IMR-90 (cell line): ENCODE measurements around the gene CSNK2A1. TPM values are rescaled to one million over a fixed set of nuclear protein-coding genes. Genes with fewer than 3 reads are reported as not detected.

ENCODE experiments used
- ATAC-seq: fragments of 200-7000 bp; cut with Tn5 transposase; 2 replicates; pipeline ENCODE4 v1.9.1; 2020; ENCODE audit warnings: low read depth, mild to moderate bottlenecking, moderate library complexity
- BruUV-seq: library from RNA; stranded (reverse); fragments of 400-500 nt; replicated peaks from 2 replicates; lab custom pipeline; 2021; lab: Mats Ljungman, UMichigan
- CTCF ChIA-PET: fragments of 300-600 bp; formaldehyde crosslinking; extraction: SDS; loops from one replicate; lab custom pipeline; 2021; ENCODE audit warnings: antibody characterized with exemption; lab: Yijun Ruan, JAX
- POLR2A ChIA-PET: fragments of 300-600 bp; sonication (Branson Sonifier 250); formaldehyde crosslinking; loops from one replicate; lab custom pipeline; 2022; ENCODE audit warnings: antibody characterized with exemption; ENCODE audit not compliant: unreplicated experiment; lab: Charles Lee
- DNase-seq: peaks from one replicate; pipeline ENCODE4 v3.0.0; 2013
- H2AFZ ChIP-seq: replicated peaks from 2 replicates; pipeline ENCODE3; 2013; ENCODE audit warnings: low read length, mild to moderate bottlenecking; ENCODE audit not compliant: poor library complexity
- H2AK5ac ChIP-seq: 2 replicates; pipeline ENCODE4 v1.6.1; 2013; ENCODE audit warnings: low read depth, low read length, inconsistent platforms
- H2AK9ac ChIP-seq: replicated peaks from 2 replicates; pipeline ENCODE3; 2013; ENCODE audit warnings: mild to moderate bottlenecking, low read depth, low read length, moderate library complexity; ENCODE audit not compliant: poor library complexity
- H2BK120ac ChIP-seq: 2 replicates; pipeline ENCODE4 v1.6.1; 2013; ENCODE audit warnings: low read depth, low read length, inconsistent platforms
- H2BK15ac ChIP-seq: 3 replicates; pipeline ENCODE4 v1.6.1; 2013; ENCODE audit warnings: low read depth, low read length, inconsistent platforms
- H2BK20ac ChIP-seq: 2 replicates; pipeline ENCODE4 v1.6.1; 2013; ENCODE audit warnings: low read depth, mild to moderate bottlenecking, inconsistent platforms, low read length, moderate library complexity
- H2BK5ac ChIP-seq: 2 replicates; pipeline ENCODE4 v1.6.1; 2013; ENCODE audit warnings: mild to moderate bottlenecking, low read depth, low read length, inconsistent platforms; ENCODE audit not compliant: poor library complexity, severe bottlenecking
- H3K14ac ChIP-seq: replicated peaks from 2 replicates; pipeline ENCODE4 v1.6.1; 2013; ENCODE audit warnings: low read depth, low read length, inconsistent platforms
- H3K18ac ChIP-seq: 2 replicates; pipeline ENCODE4 v1.6.1; 2013; ENCODE audit warnings: low read depth, low read length, control low read depth
- H3K23ac ChIP-seq: 2 replicates; pipeline ENCODE4 v1.6.1; 2013; ENCODE audit warnings: low read depth, low read length, inconsistent platforms
- H3K27ac ChIP-seq: 2 replicates; pipeline ENCODE4 v1.5.1; 2013; ENCODE audit warnings: mild to moderate bottlenecking, control low read depth, low read length; ENCODE audit not compliant: insufficient read depth
- H3K27me3 ChIP-seq: 2 replicates; pipeline ENCODE4 v1.6.1; 2013; ENCODE audit warnings: low read length; ENCODE audit not compliant: control insufficient read depth, insufficient read depth
- H3K36me3 ChIP-seq: 2 replicates; pipeline ENCODE4 v1.6.1; 2013; ENCODE audit warnings: low read length, mixed read lengths; ENCODE audit not compliant: control insufficient read depth, insufficient read depth
- H3K4ac ChIP-seq: 2 replicates; pipeline ENCODE4 v1.6.1; 2013; ENCODE audit warnings: low read depth, low read length, inconsistent platforms
- H3K4me1 ChIP-seq: 2 replicates; pipeline ENCODE4 v1.6.1; 2013; ENCODE audit warnings: low read length, mixed read lengths; ENCODE audit not compliant: control insufficient read depth, insufficient read depth
- H3K4me2 ChIP-seq: 2 replicates; pipeline ENCODE4 v1.6.1; 2013; ENCODE audit warnings: low read depth, mild to moderate bottlenecking, control low read depth, low read length, moderate library complexity
- H3K4me3 ChIP-seq: 2 replicates; pipeline ENCODE4 v1.5.1; 2013; ENCODE audit warnings: low read depth, mild to moderate bottlenecking, control low read depth, low read length, moderate library complexity; ENCODE audit not compliant: insufficient read depth
- H3K56ac ChIP-seq: 2 replicates; pipeline ENCODE4 v1.6.1; 2013; ENCODE audit warnings: low read length, inconsistent platforms; ENCODE audit not compliant: insufficient read depth; ENCODE audit errors: extremely low read depth
- H3K79me1 ChIP-seq, 2 experiments: 2 replicates each; pipeline ENCODE4 v1.6.1; 2013; ENCODE audit warnings: low read length in 2 of 2, inconsistent platforms in 1 of 2, low read depth in 1 of 2
- H3K9ac ChIP-seq: 2 replicates; pipeline ENCODE4 v1.6.1; 2013; ENCODE audit warnings: low read depth, low read length, control low read depth
- H3K9me1 ChIP-seq: 2 replicates; pipeline ENCODE4 v1.6.1; 2013; ENCODE audit warnings: low read length, inconsistent platforms; ENCODE audit not compliant: insufficient read depth
- H3K9me3 ChIP-seq: 2 replicates; pipeline ENCODE4 v1.6.1; 2013; ENCODE audit warnings: low read length; ENCODE audit not compliant: control insufficient read depth, insufficient read depth
- H4K20me1 ChIP-seq: 2 replicates; pipeline ENCODE4 v1.6.1; 2013; ENCODE audit warnings: low read length, inconsistent platforms; ENCODE audit not compliant: insufficient read depth
- H4K5ac ChIP-seq: 2 replicates; pipeline ENCODE4 v1.6.1; 2013; ENCODE audit warnings: mild to moderate bottlenecking, low read depth, low read length, control low read depth
- H4K8ac ChIP-seq, 2 experiments: 2 replicates each; pipeline ENCODE4 v1.6.1; 2013; ENCODE audit warnings: low read depth in 2 of 2, low read length in 2 of 2, control low read depth in 1 of 2, inconsistent platforms in 1 of 2
- H4K91ac ChIP-seq: 2 replicates; pipeline ENCODE4 v1.6.1; 2013; ENCODE audit warnings: low read depth, low read length, inconsistent platforms; ENCODE audit not compliant: insufficient read depth
- BHLHE40 ChIP-seq: fragments of 150-350 bp; IDR thresholded peaks from 2 replicates; pipeline ENCODE4 v1.6.1; 2016; ENCODE audit warnings: mild to moderate bottlenecking, low read depth, low read length
- CEBPB ChIP-seq: IDR thresholded peaks from 2 replicates; pipeline ENCODE4 v1.6.1; 2012; ENCODE audit warnings: low read depth, low read length, improper control_type of control experiment
- CHD1 ChIP-seq: IDR thresholded peaks from 2 replicates; pipeline ENCODE4 v1.6.1; 2012; ENCODE audit warnings: low read depth, low read length, improper control_type of control experiment
- FOS ChIP-seq: fragments of 150-350 bp; IDR thresholded peaks from 2 replicates; pipeline ENCODE4 v1.6.1; 2016; ENCODE audit warnings: low read depth, low read length
- MAFK ChIP-seq: IDR thresholded peaks from 2 replicates; pipeline ENCODE4 v1.6.1; 2012; ENCODE audit warnings: low read depth, low read length, improper control_type of control experiment
- MAZ ChIP-seq: IDR thresholded peaks from 2 replicates; pipeline ENCODE4 v1.6.1; 2012; ENCODE audit warnings: low read depth, mild to moderate bottlenecking, low read length, improper control_type of control experiment, moderate library complexity, borderline replicate concordance
- POLR2A ChIP-seq: IDR thresholded peaks from 2 replicates; pipeline ENCODE4 v1.6.1; 2012; ENCODE audit warnings: mild to moderate bottlenecking, low read depth, low read length
- RAD21 ChIP-seq: IDR thresholded peaks from 2 replicates; pipeline ENCODE4 v1.6.1; 2012; ENCODE audit warnings: low read length, improper control_type of control experiment
- RCOR1 ChIP-seq: IDR thresholded peaks from 2 replicates; pipeline ENCODE4 v1.6.1; 2012; ENCODE audit warnings: mild to moderate bottlenecking, low read length, improper control_type of control experiment; ENCODE audit not compliant: insufficient replicate concordance
- USF2 ChIP-seq: fragments of 150-350 bp; IDR thresholded peaks from 2 replicates; pipeline ENCODE4 v1.6.1; 2017; ENCODE audit warnings: mild to moderate bottlenecking, antibody characterized with exemption, low read length, low read depth
- WGBS, 2 experiments: methylation state at CpG; one replicate each; pipeline versions ENCODE4 v1.1.5 to v1.1.7; 2013; ENCODE audit warnings: missing lambda C conversion rate in 2 of 2; ENCODE audit not compliant: insufficient read length in 1 of 2; ENCODE audit errors: extremely low coverage in 2 of 2; 5-methylcytosine and 5-hydroxymethylcytosine counted together
- dilution Hi-C: fragments of 300-500 bp; cut with HindIII; formaldehyde crosslinking; loops from one replicate; pipeline ENCODE4 v1.14.3; 2018; ENCODE audit warnings: low sequenced_read_pairs; ENCODE audit not compliant: unreplicated experiment
- in situ Hi-C: fragments of 300-500 bp; cut with MboI; formaldehyde crosslinking; loops from 3 replicates; pipeline ENCODE4 v1.14.3; 2019; ENCODE audit warnings: low sequenced_read_pairs, inconsistent platforms, mixed read lengths
- intact Hi-C: fragments of 100-400 bp; cut with micrococcal nuclease; formaldehyde crosslinking; loops from 2 replicates; pipeline ENCODE4 v1.10.0; 2022
- polyA plus RNA-seq, 3 experiments: library from polyadenylated mRNA; depleted of rRNA; stranded (reverse); fragments of >200 nt; gene quantifications; 2 replicates each; pipeline ENCODE4 v1.2.3, GENCODE V29; 2012; ENCODE audit warnings: low replicate concordance in 1 of 3
- total RNA-seq: library from RNA; depleted of rRNA; stranded (reverse); fragments of >200 nt; gene quantifications from 2 replicates; pipeline ENCODE4 v1.2.3, GENCODE V29; 2012
- TF ChIP-seq, protein P1 (sequence below): conservative IDR thresholded peaks from 2 replicates; pipeline ENCODE4 v1.5.1; 2012; ENCODE audit warnings: mild to moderate bottlenecking, low read depth, low read length, improper control_type of control experiment

CSNK2A1 gene
- total and polyA plus RNA-seq, 2 of the 4 experiments (the other 2 are of a cell fraction) = 86.3 to 151 TPM

DNA sequence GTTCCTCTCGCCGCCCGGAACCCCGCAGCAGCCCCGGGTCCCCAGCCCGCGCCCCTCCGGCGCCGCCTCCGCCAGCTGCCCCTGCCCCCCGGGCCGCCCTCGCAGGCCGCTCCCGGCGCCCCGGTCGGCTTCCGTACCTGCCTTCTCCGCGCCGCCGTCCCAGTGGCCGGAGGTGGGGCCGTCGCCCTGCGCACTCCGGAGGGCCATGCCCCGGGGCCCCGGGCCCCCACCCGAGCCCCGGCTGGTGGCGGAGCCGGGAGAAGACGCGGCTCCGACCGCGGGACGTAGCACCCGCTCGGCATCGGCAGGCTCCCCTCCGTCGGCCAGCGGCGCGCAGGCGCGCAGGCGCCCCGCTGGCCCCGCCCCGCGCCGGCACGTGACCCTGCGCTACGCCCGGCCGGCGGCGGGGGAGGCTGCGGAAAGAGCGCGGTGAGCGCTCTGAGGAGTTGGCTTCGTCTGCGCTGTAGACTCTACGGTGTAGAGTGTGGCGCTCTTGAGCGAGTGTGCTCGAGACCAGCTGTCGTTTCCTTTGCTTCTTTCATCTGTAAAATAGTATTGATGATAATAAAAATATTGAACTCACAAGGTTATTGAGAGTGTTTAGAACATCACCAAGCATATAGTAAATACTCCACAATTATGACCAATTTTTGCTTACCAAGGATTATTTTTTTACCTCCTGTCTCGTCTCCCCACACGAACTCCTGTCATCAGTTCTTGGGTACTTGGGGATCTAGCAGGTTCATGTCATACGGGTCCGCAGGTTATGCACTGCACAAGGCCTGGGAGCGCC, 81.2 kb downstream of the CSNK2A1 start, which contains the start of gene TBC1D20:
TBC1D20 (minus strand) TSS at position 335 of the 793 bp plus-strand sequence; CDS start at position 207, 128 bp downstream.
- H2BK20ac ChIP-seq = 0 out of 2 replicates have a peak within 1 kb of the TSS, but pooled peaks have one; percentile 2

More for the DNA sequence above, 81.2 kb downstream of the CSNK2A1 start, which contains the start of gene TBC1D20:
- in situ Hi-C loops = no loop called here
- H3K4ac ChIP-seq = peak within 1 kb of the TSS; percentile 57
- H3K79me1 ChIP-seq = peaks cover 0 to 49% of the 10 kb centered on the region in 2 experiments; a peak in 2 of 4 replicates
- peak within 1 kb of the TSS; percentile 51 to 88 for H4K8ac ChIP-seq
- peak within 1 kb of the TSS; percentile 74 for H2AK9ac ChIP-seq
- no peaks in the 10 kb centered on the region for H3K27me3 ChIP-seq
- peak; percentile 60; the same call in 1 of the 2 replicates for TF ChIP-seq MAFK
- TF ChIP-seq CEBPB = no peak
- peak; percentile 57; the same call in 1 of the 2 replicates for TF ChIP-seq MAZ
- peak; percentile 98 for TF ChIP-seq USF2
- no peak for TF ChIP-seq RAD21
- TF ChIP-seq, protein P1, sequence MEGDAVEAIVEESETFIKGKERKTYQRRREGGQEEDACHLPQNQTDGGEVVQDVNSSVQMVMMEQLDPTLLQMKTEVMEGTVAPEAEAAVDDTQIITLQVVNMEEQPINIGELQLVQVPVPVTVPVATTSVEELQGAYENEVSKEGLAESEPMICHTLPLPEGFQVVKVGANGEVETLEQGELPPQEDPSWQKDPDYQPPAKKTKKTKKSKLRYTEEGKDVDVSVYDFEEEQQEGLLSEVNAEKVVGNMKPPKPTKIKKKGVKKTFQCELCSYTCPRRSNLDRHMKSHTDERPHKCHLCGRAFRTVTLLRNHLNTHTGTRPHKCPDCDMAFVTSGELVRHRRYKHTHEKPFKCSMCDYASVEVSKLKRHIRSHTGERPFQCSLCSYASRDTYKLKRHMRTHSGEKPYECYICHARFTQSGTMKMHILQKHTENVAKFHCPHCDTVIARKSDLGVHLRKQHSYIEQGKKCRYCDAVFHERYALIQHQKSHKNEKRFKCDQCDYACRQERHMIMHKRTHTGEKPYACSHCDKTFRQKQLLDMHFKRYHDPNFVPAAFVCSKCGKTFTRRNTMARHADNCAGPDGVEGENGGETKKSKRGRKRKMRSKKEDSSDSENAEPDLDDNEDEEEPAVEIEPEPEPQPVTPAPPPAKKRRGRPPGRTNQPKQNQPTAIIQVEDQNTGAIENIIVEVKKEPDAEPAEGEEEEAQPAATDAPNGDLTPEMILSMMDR = peak; percentile 37; the same call in 1 of the 2 replicates
- no peak for TF ChIP-seq CHD1
- TF ChIP-seq BHLHE40 = peak; percentile 94
- TF ChIP-seq RCOR1 = no peak
- TF ChIP-seq FOS = no peak
- peak; percentile 84 for TF ChIP-seq POLR2A
- peaks cover 7% of the 10 kb centered on the region for H3K4me1 ChIP-seq
- H4K91ac ChIP-seq = peak within 1 kb of the TSS; percentile 64
- peak within 1 kb of the TSS; percentile 71 for H4K5ac ChIP-seq
- peak within 1 kb of the TSS; percentile 98 for H2AFZ ChIP-seq
- peak within 1 kb of the TSS; percentile 89 for H3K9ac ChIP-seq
- peak within 1 kb of the TSS; percentile 42; the same call in 1 of the 2 replicates for H3K56ac ChIP-seq
- peak within 1 kb of the TSS; percentile 62 for H2BK5ac ChIP-seq
- peak within 1 kb of the TSS; percentile 16 for H3K18ac ChIP-seq
- dilution Hi-C loops = no loop called here
- WGBS, 2 experiments = 0% methylated on average over 26 of the region's 80 CpGs; no CpG with 5 or more reads in 1 of the 2 experiments
- CTCF ChIA-PET = interaction anchor here (1.0 kb wide), 1 partner anchor 20 kb away, joined by 3 read pairs; no protein-coding TSS in a partner anchor
- peak within 1 kb of the TSS; percentile 65 for H3K14ac ChIP-seq
- DNase-seq (peak; percentile 84), ATAC-seq (peak; percentile 95)
- peak within 1 kb of the TSS; percentile 5; the same call in 1 of the 3 replicates for H2BK15ac ChIP-seq
- peak within 1 kb of the TSS; percentile 91 for H3K4me2 ChIP-seq
- H3K27ac ChIP-seq = peak within 1 kb of the TSS; percentile 68
- H3K36me3 ChIP-seq = peaks cover 2% of the 10 kb centered on the region; the same call in 1 of the 2 replicates
- H4K20me1 ChIP-seq = peaks cover 46% of the 10 kb centered on the region
- no peak within 1 kb of the TSS for H2BK120ac ChIP-seq
- POLR2A ChIA-PET = no interaction called here
- peak within 1 kb of the TSS; percentile 95 for H3K4me3 ChIP-seq
- H3K9me3 ChIP-seq = no peaks in the 10 kb centered on the region; the same call in 1 of the 2 replicates
- BruUV-seq = no TSS peak
- intact Hi-C loops = no loop called here
- peak within 1 kb of the TSS; percentile 73 for H3K23ac ChIP-seq
- peak within 1 kb of the TSS; percentile 62; the same call in 1 of the 2 replicates for H2AK5ac ChIP-seq
- peaks cover 14% of the 10 kb centered on the region for H3K9me1 ChIP-seq
